ENCODE results near the gene RNF144A. TPM values are rescaled to one million over a fixed set of nuclear protein-coding genes. Genes with fewer than 3 reads are reported as not detected.

Gene RNF144A
- total RNA-seq, 1 experiment from 2014 or later = 13.6 TPM

DNA sequence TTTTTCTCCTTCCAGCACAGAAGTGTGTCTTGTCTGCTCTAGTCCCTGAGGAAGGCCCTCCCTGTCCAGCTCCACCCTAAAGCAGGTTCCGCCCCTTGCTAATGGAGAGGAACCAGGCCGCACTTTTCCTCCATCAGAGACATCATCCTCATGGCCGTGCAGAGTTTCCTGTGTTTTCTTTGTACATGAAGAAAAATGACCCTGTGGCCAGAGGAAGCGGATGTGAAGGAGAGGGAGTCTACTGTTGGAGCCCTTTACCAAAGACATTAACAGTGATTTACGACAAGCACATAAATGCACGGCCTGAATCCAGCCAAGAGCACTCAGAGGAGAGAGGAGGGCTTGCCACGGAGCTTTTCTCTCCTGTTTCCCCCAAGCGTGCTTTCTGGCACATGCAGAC lies 109.5 kb downstream of the RNF144A start:
- Histone ChIP-seq H3K4me3 (ENCODE audit: low read depth, low read length, poor library complexity, severe bottlenecking) (no peak overlapping the region), H3K9me3 (ENCODE audit: low read depth, low read length, poor library complexity, severe bottlenecking) (no peaks in the 10 kb centered on the region), H3K36me3 (ENCODE audit: insufficient read depth, low read length, poor library complexity, severe bottlenecking) (no peaks in the 10 kb centered on the region), H3K4me1 (ENCODE audit: insufficient read depth, low read length, poor library complexity, severe bottlenecking) (no peaks in the 10 kb centered on the region), H3K27ac (ENCODE audit: low read depth, low read length, poor library complexity, severe bottlenecking) (no peak overlapping the region), H3K27me3 (replicated peaks; ENCODE audit: insufficient read depth, low read depth, low read length, poor library complexity) (no peaks in the 10 kb centered on the region)
- POLR2A ChIA-PET (ENCODE audit: low non-redundant PET) = no interaction called here
- CTCF ChIA-PET = no interaction called here
- intact Hi-C loops (cut with micrococcal nuclease; ENCODE audit: unreplicated experiment) = loop anchor here (5.0 kb wide), 1 partner anchor 109 kb away; the partner anchor contains the start of gene RNF144A
- TF ChIP-seq, protein P1, sequence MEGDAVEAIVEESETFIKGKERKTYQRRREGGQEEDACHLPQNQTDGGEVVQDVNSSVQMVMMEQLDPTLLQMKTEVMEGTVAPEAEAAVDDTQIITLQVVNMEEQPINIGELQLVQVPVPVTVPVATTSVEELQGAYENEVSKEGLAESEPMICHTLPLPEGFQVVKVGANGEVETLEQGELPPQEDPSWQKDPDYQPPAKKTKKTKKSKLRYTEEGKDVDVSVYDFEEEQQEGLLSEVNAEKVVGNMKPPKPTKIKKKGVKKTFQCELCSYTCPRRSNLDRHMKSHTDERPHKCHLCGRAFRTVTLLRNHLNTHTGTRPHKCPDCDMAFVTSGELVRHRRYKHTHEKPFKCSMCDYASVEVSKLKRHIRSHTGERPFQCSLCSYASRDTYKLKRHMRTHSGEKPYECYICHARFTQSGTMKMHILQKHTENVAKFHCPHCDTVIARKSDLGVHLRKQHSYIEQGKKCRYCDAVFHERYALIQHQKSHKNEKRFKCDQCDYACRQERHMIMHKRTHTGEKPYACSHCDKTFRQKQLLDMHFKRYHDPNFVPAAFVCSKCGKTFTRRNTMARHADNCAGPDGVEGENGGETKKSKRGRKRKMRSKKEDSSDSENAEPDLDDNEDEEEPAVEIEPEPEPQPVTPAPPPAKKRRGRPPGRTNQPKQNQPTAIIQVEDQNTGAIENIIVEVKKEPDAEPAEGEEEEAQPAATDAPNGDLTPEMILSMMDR (conservative IDR thresholded peaks at IDR 0.05; ENCODE audit: low read depth, low read length) = no peak
- TF ChIP-seq EZH2 (IDR thresholded peaks at IDR 0.05; ENCODE audit: borderline replicate concordance, low read depth, low read length, poor library complexity, severe bottlenecking) = no peak
- no TSS peak for BruUV-seq (replicated peaks)
- no peak for DNase-seq (ENCODE audit: low spot score)

GRCh38 chr2:7027411-7027810 lies 110.2 kb downstream of the RNF144A start:
- CTCF ChIA-PET = no interaction called here
- TF ChIP-seq EZH2 (IDR thresholded peaks at IDR 0.05; ENCODE audit: borderline replicate concordance, low read depth, low read length, poor library complexity, severe bottlenecking) = no peak
- TF ChIP-seq, protein P1 (conservative IDR thresholded peaks at IDR 0.05; ENCODE audit: low read depth, low read length) = no peak
- no peak overlapping the region for H3K4me3 ChIP-seq (ENCODE audit: low read depth, low read length, poor library complexity, severe bottlenecking)
- H3K27me3 ChIP-seq (replicated peaks; ENCODE audit: insufficient read depth, low read depth, low read length, poor library complexity) = no peaks in the 10 kb centered on the region
- BruUV-seq (replicated peaks) = no TSS peak
- intact Hi-C loops (cut with micrococcal nuclease; ENCODE audit: unreplicated experiment) = loop anchor here (5.0 kb wide), 1 partner anchor 110 kb away; the partner anchor contains the start of gene RNF144A
- no peaks in the 10 kb centered on the region for H3K9me3 ChIP-seq (ENCODE audit: low read depth, low read length, poor library complexity, severe bottlenecking)
- POLR2A ChIA-PET (ENCODE audit: low non-redundant PET) = no interaction called here
- no peaks in the 10 kb centered on the region for H3K36me3 ChIP-seq (ENCODE audit: insufficient read depth, low read length, poor library complexity, severe bottlenecking)
- no peak overlapping the region for H3K27ac ChIP-seq (ENCODE audit: low read depth, low read length, poor library complexity, severe bottlenecking)
- H3K4me1 ChIP-seq (ENCODE audit: insufficient read depth, low read length, poor library complexity, severe bottlenecking) = no peaks in the 10 kb centered on the region
- no peak for DNase-seq (ENCODE audit: low spot score)

- H3K27ac ChIP-seq (ENCODE audit: low read depth, low read length, poor library complexity, severe bottlenecking) = no peak overlapping the region
- H3K4me3 ChIP-seq (ENCODE audit: low read depth, low read length, poor library complexity, severe bottlenecking) = no peak overlapping the region
- DNase-seq (ENCODE audit: low spot score) = no peak
- intact Hi-C loops (cut with micrococcal nuclease; ENCODE audit: unreplicated experiment) = loop anchor here (5.0 kb wide), 1 partner anchor 111 kb away; the partner anchor contains the start of gene RNF144A
- no peaks in the 10 kb centered on the region for H3K9me3 ChIP-seq (ENCODE audit: low read depth, low read length, poor library complexity, severe bottlenecking)
- BruUV-seq (replicated peaks) = no TSS peak
- ChIA-PET CTCF (no interaction called here), POLR2A (ENCODE audit: low non-redundant PET) (no interaction called here)
- no peaks in the 10 kb centered on the region for H3K4me1 ChIP-seq (ENCODE audit: insufficient read depth, low read length, poor library complexity, severe bottlenecking)
- TF ChIP-seq, protein P1 (conservative IDR thresholded peaks at IDR 0.05; ENCODE audit: low read depth, low read length) = no peak
- no peak for TF ChIP-seq EZH2 (IDR thresholded peaks at IDR 0.05; ENCODE audit: borderline replicate concordance, low read depth, low read length, poor library complexity, severe bottlenecking)
- H3K27me3 ChIP-seq (replicated peaks; ENCODE audit: insufficient read depth, low read depth, low read length, poor library complexity) = no peaks in the 10 kb centered on the region
- no peaks in the 10 kb centered on the region for H3K36me3 ChIP-seq (ENCODE audit: insufficient read depth, low read length, poor library complexity, severe bottlenecking)
Measured at GRCh38 chr2:7027956-7028655, 110.9 kb downstream of the RNF144A start.

All from A673 (cell line).